Pancreas (tissue), 10 donors: Measurements from ENCODE around the gene AAK1. TPM values are rescaled to one million over a fixed set of nuclear protein-coding genes. Genes with fewer than 3 reads are reported as not detected.

Experiments used
- ATAC-seq, 4 donors: fragments of 200-7000 bp; cut with Tn5 transposase; one replicate each; pipeline versions ENCODE4 v1.8.0 to v1.9.1; 2020; ENCODE audit warnings: mild to moderate bottlenecking in 4 of 4, moderate library complexity in 4 of 4
- DNase-seq, 6 donors: peaks; one replicate each; pipeline ENCODE4 v3.0.0-alpha.2; 2020
- FAIRE-seq: peaks from 2 replicates; lab custom pipeline; 2012; peaks lifted over from hg19 to GRCh38; lab: Jason Lieb, UNC
- H3K27ac ChIP-seq, 4 donors: fragments of 200-600 bp; sonication (generic); 1 replicate in 3 of 4; 2 replicates in 1 of 4; pipeline versions ENCODE4 v1.5.0 to v1.8.0; 2020
- H3K27me3 ChIP-seq, 4 donors: fragments of 200-600 bp; one replicate each; pipeline ENCODE4 v1.8.0; 2021
- H3K36me3 ChIP-seq, 3 donors: fragments of 200-600 bp; sonication (generic) in 1 of 3; one replicate each; pipeline versions ENCODE4 v1.5.0 to v1.8.0; 2020 to 2021
- H3K4me1 ChIP-seq, 3 donors: fragments of 200-600 bp; one replicate each; pipeline ENCODE4 v1.8.0; 2021
- H3K4me3 ChIP-seq, 4 donors: fragments of 200-600 bp; sonication (generic) in 2 of 4; one replicate each; pipeline versions ENCODE4 v1.5.0 to v1.8.0; 2020 to 2021
- H3K9me3 ChIP-seq, 4 donors: fragments of 200-600 bp; one replicate each; pipeline ENCODE4 v1.8.0; 2021
- CTCF ChIP-seq, 4 donors: fragments of 200-600 bp; sonication (generic) in 3 of 4; IDR thresholded peaks; one replicate each; pipeline versions ENCODE4 v1.5.0 to v1.8.0; 2021; ENCODE audit warnings: antibody characterized with exemption in 4 of 4
- WGBS, 2 donors: extraction: QIAGEN DNeasy Blood & Tissue Kit; methylation state at CpG; one replicate each; pipeline ENCODE4 v1.1.7; 2013; 5-methylcytosine and 5-hydroxymethylcytosine counted together
- intact Hi-C, 3 donors: fragments of 100-400 bp; cut with DNase I; formaldehyde crosslinking; loops; one replicate each; pipeline versions ENCODE4 v1.11.1 to v1.14.2; 2022
- polyA plus RNA-seq, 2 donors: library from polyadenylated mRNA; stranded (reverse); fragments of 200-250 nt; gene quantifications; one replicate each; pipeline ENCODE4 v1.2.3, GENCODE V29; 2013
- total RNA-seq, 6 donors: library from RNA; stranded (reverse); fragmentation: NEBNext Ultra II Directional in 4 of 6; extraction: Animal tissue kit (Norgen Biotek cat#: 25700) in 4 of 6; gene quantifications; one replicate each; pipeline versions ENCODE4 v1.2.1 to v1.2.4, GENCODE V29; 2021 to 2023
- donor health status: healthy with polysubstance abuse.
- donor health status: DM: no; HTN: no; CAD: no; lungs with moderate emphysema.
- donor health status: DM: no; HTN: no; CAD: no.
- donor health status: control.
- donor health status: control.
- donor health status: Bipolar disorder and iron deficiency.
- donor health status: DM: yes; HTN: yes; CAD: no.
- donor health status: DM: no; HTN: no; CAD: no.
- donor health status: DM: no; HTN: no; CAD: no.
- donor health status: DM: yes; HTN: yes; CAD: no.

Gene AAK1
- total and polyA plus RNA-seq, 8 donors = 20.6 to 45.1 (median 32.5) TPM

GRCh38 chr2:69549421-69549820, 94.1 kb downstream of the AAK1 start:
- no peak overlapping the region for H3K27ac ChIP-seq
- TF ChIP-seq CTCF (IDR thresholded peaks at IDR 0.05) = no peak
- no peak for FAIRE-seq

GRCh38 chr2:69547984-69548715, 95.4 kb downstream of the AAK1 start:
- H3K27ac ChIP-seq = no peak overlapping the region
- no peaks in the 10 kb centered on the region for H3K36me3 ChIP-seq
- intact Hi-C loops = no loop called here
- no peaks in the 10 kb centered on the region for H3K27me3 ChIP-seq
- no peak overlapping the region for H3K4me3 ChIP-seq
- no peak for TF ChIP-seq CTCF (IDR thresholded peaks at IDR 0.05)
- H3K9me3 ChIP-seq = no peaks in the 10 kb centered on the region
- ATAC-seq (no peak), FAIRE-seq (no peak), DNase-seq (no peak)
- WGBS, 2 donors = 59 to 70% methylated on average over 2 of the region's 2 CpGs
- no peaks in the 10 kb centered on the region for H3K4me1 ChIP-seq

More at GRCh38 chr2:69549421-69549820, 94.1 kb downstream of the AAK1 start:
- Histone ChIP-seq H3K27me3 (no peaks in the 10 kb centered on the region), H3K4me1 (no peaks in the 10 kb centered on the region), H3K36me3 (no peaks in the 10 kb centered on the region), H3K4me3 (no peak overlapping the region), H3K9me3 (no peaks in the 10 kb centered on the region)
- DNase-seq (no peak), ATAC-seq (no peak)
- intact Hi-C loops = no loop called here

GRCh38 chr2:69546646-69547045, 96.9 kb downstream of the AAK1 start:
- no peak overlapping the region for H3K4me3 ChIP-seq
- H3K27me3 ChIP-seq = no peaks in the 10 kb centered on the region
- ATAC-seq (no peak), DNase-seq (no peak), FAIRE-seq (no peak)
- H3K9me3 ChIP-seq = no peaks in the 10 kb centered on the region
- no peaks in the 10 kb centered on the region for H3K4me1 ChIP-seq
- H3K36me3 ChIP-seq = no peaks in the 10 kb centered on the region
- 77 to 78% methylated on average over 1 of the region's 1 CpG for WGBS, 2 donors
- H3K27ac ChIP-seq = no peak overlapping the region
- no peak for TF ChIP-seq CTCF (IDR thresholded peaks at IDR 0.05)
- intact Hi-C loops = no loop called here

- H3K4me3 ChIP-seq = no peak overlapping the region
- no peak for FAIRE-seq
- no peak for ATAC-seq
- WGBS, 2 donors = 89 to 92% methylated on average over 2 of the region's 2 CpGs
- intact Hi-C loops = no loop called here
- H3K9me3 ChIP-seq = no peaks in the 10 kb centered on the region
- no peak for TF ChIP-seq CTCF (IDR thresholded peaks at IDR 0.05)
- DNase-seq = no peak
- no peaks in the 10 kb centered on the region for H3K27me3 ChIP-seq
- H3K27ac ChIP-seq = no peak overlapping the region
- H3K36me3 ChIP-seq = no peaks in the 10 kb centered on the region
- no peaks in the 10 kb centered on the region for H3K4me1 ChIP-seq
These were observed 98.0 kb downstream of the AAK1 start for GRCh38 chr2:69545477-69545932.

GRCh38 chr2:69544951-69545350, 98.6 kb downstream of the AAK1 start:
- FAIRE-seq = no peak
- intact Hi-C loops = no loop called here

More at GRCh38 chr2:69544951-69545350, 98.6 kb downstream of the AAK1 start:
- Histone ChIP-seq H3K4me1 (no peaks in the 10 kb centered on the region), H3K27me3 (no peaks in the 10 kb centered on the region), H3K36me3 (no peaks in the 10 kb centered on the region), H3K27ac (no peak overlapping the region), H3K9me3 (no peaks in the 10 kb centered on the region), H3K4me3 (no peak overlapping the region)
- no peak for TF ChIP-seq CTCF (IDR thresholded peaks at IDR 0.05)
- WGBS, 2 donors = 92 to 94% methylated on average over 1 of the region's 1 CpG
- ATAC-seq (no peak), DNase-seq (no peak)
